SK-N-SH (cell line): Measurements from ENCODE around the gene TEN1. TPM values are rescaled to one million over a fixed set of nuclear protein-coding genes. Genes with fewer than 3 reads are reported as not detected.

Experiments
- CTCF ChIA-PET: fragments of 300-600, 350-600 bp; formaldehyde crosslinking; extraction: SDS; loops from one replicate; lab custom pipeline; 2021; lab: Yijun Ruan, JAX
- POLR2A ChIA-PET: fragments of 350-600 bp; sonication (Branson Sonifier 250); formaldehyde crosslinking; extraction: SDS; loops from one replicate; lab custom pipeline; 2020; ENCODE audit warnings: antibody characterized with exemption, inconsistent platforms; lab: Yijun Ruan, JAX
- DNase-seq: peaks from one replicate; pipeline ENCODE4 v3.0.0; 2012
- H2AFZ ChIP-seq: fragments of 200-600 bp; sonication (generic); 2 replicates; pipeline ENCODE4 v1.8.1; 2016; ENCODE audit warnings: antibody characterized with exemption, mild to moderate bottlenecking, low read depth
- H3F3A ChIP-seq: fragments of 200-600 bp; sonication (generic); replicated peaks from 2 replicates; pipeline ENCODE3; 2016; ENCODE audit warnings: antibody characterized with exemption, mild to moderate bottlenecking; ENCODE audit not compliant: insufficient read depth
- H3K27ac ChIP-seq, 2 experiments: fragments of 200-500 bp in 1 of 2; fragments of 200-600 bp in 1 of 2; sonication (Bioruptor generic) in 1 of 2; sonication (generic), shearing (Covaris generic) in 1 of 2; 2 replicates each; pipeline versions ENCODE4 v1.5.1 to v1.6.1; 2014 to 2016; ENCODE audit warnings: low read depth in 2 of 2, inconsistent platforms in 1 of 2, low read length in 1 of 2, mild to moderate bottlenecking in 1 of 2, mixed read lengths in 1 of 2
- H3K27me3 ChIP-seq: fragments of 200-600 bp; sonication (generic), shearing (Covaris generic); 2 replicates; pipeline ENCODE4 v1.6.1; 2016; ENCODE audit warnings: mixed run types; ENCODE audit not compliant: insufficient read depth
- H3K36me3 ChIP-seq, 2 experiments: fragments of 200-500 bp in 1 of 2; fragments of 200-600 bp in 1 of 2; sonication (Bioruptor generic) in 1 of 2; sonication (generic) in 1 of 2; replicated peaks in 1 of 2; 2 replicates each; pipeline versions ENCODE3 to v1.5.1; 2014 to 2016; ENCODE audit warnings: low read length in 1 of 2, mild to moderate bottlenecking in 1 of 2; ENCODE audit not compliant: insufficient read depth in 2 of 2, control insufficient read depth in 1 of 2
- H3K4me1 ChIP-seq, 2 experiments: fragments of 200-500 bp in 1 of 2; fragments of 200-600 bp in 1 of 2; sonication (Bioruptor generic) in 1 of 2; sonication (generic), shearing (Covaris generic) in 1 of 2; 2 replicates each; pipeline versions ENCODE4 v1.5.1 to v1.6.1; 2014 to 2016; ENCODE audit warnings: low read depth in 1 of 2, low read length in 1 of 2, mixed run types in 1 of 2; ENCODE audit not compliant: insufficient read depth in 2 of 2, control insufficient read depth in 1 of 2
- H3K4me2 ChIP-seq: fragments of 200-600 bp; sonication (generic), shearing (Covaris generic); 2 replicates; pipeline ENCODE4 v1.6.1; 2017; ENCODE audit warnings: mixed run types
- H3K4me3 ChIP-seq, 2 experiments: fragments of 200-500 bp in 1 of 2; fragments of 200-600 bp in 1 of 2; sonication (Bioruptor generic) in 1 of 2; sonication (generic), shearing (Covaris generic) in 1 of 2; 2 replicates each; pipeline versions ENCODE4 v1.5.1 to v1.8.1; 2014 to 2016; ENCODE audit warnings: low read depth in 2 of 2, inconsistent platforms in 1 of 2, low read length in 1 of 2, mild to moderate bottlenecking in 1 of 2, mixed read lengths in 1 of 2, moderate library complexity in 1 of 2
- H3K79me2 ChIP-seq: fragments of 200-600 bp; sonication (generic); 2 replicates; pipeline ENCODE4 v1.8.1; 2017; ENCODE audit warnings: mild to moderate bottlenecking; ENCODE audit not compliant: insufficient read depth
- H3K9ac ChIP-seq: fragments of 200-600 bp; sonication (generic); 2 replicates; pipeline ENCODE4 v1.6.1; 2017; ENCODE audit warnings: mixed run types
- H3K9me2 ChIP-seq: fragments of 200-600 bp; sonication (generic); 2 replicates; pipeline ENCODE4 v1.6.1; 2017; ENCODE audit warnings: mixed run types
- H3K9me3 ChIP-seq: fragments of 200-600 bp; sonication (generic); 2 replicates; pipeline ENCODE4 v1.6.1; 2017; ENCODE audit warnings: mixed run types, mild to moderate bottlenecking, moderate library complexity
- H4K20me1 ChIP-seq: fragments of 200-600 bp; sonication (generic); 2 replicates; pipeline ENCODE4 v1.6.1; 2017; ENCODE audit warnings: mild to moderate bottlenecking, mixed run types; ENCODE audit not compliant: insufficient read depth
- CTCF ChIP-seq: fragments of 200-600 bp; sonication (generic); IDR thresholded peaks from 2 replicates; pipeline ENCODE4 v1.6.1; 2017; ENCODE audit warnings: antibody characterized with exemption, mild to moderate bottlenecking, moderate library complexity
- ELF1 ChIP-seq: IDR thresholded peaks from 2 replicates; pipeline ENCODE4 v1.4.0; 2012
- EZH2phosphoT487 ChIP-seq: fragments of 200-600 bp; sonication (generic); IDR thresholded peaks from 2 replicates; pipeline ENCODE4 v1.6.1; 2017; ENCODE audit warnings: low read depth, mixed run types, mild to moderate bottlenecking, antibody characterized with exemption, moderate library complexity, borderline replicate concordance
- FOSL2 ChIP-seq: IDR thresholded peaks from 2 replicates; pipeline ENCODE4 v1.4.0; 2012; ENCODE audit warnings: low read depth, mild to moderate bottlenecking, moderate library complexity, borderline replicate concordance
- GATA2 ChIP-seq: sonication (generic); formaldehyde crosslinking; IDR thresholded peaks from 2 replicates; pipeline ENCODE4 v1.5.0; 2020; ENCODE audit warnings: mild to moderate bottlenecking, missing genetic modification reagents
- MAX ChIP-seq: IDR thresholded peaks from 2 replicates; pipeline ENCODE4 v1.4.0; 2012; ENCODE audit warnings: low read depth
- MEF2A ChIP-seq: IDR thresholded peaks from 2 replicates; pipeline ENCODE4 v1.4.0; 2012; ENCODE audit warnings: low read depth, borderline replicate concordance
- NFIC ChIP-seq: IDR thresholded peaks from 2 replicates; pipeline ENCODE4 v1.4.0; 2012; ENCODE audit warnings: borderline replicate concordance
- RAD21 ChIP-seq: IDR thresholded peaks from 2 replicates; pipeline ENCODE4 v1.6.1; 2012; ENCODE audit warnings: mild to moderate bottlenecking, low read length
- SIN3A ChIP-seq: IDR thresholded peaks from 2 replicates; pipeline ENCODE4 v1.6.1; 2012; ENCODE audit warnings: low read depth, mild to moderate bottlenecking, low read length, moderate library complexity, borderline replicate concordance
- SMC3 ChIP-seq: IDR thresholded peaks from 2 replicates; pipeline ENCODE4 v1.6.1; 2012; ENCODE audit warnings: low read depth, low read length, improper control_type of control experiment
- TCF12 ChIP-seq: IDR thresholded peaks from 2 replicates; pipeline ENCODE4 v1.4.0; 2012
- TEAD4 ChIP-seq: IDR thresholded peaks from 2 replicates; pipeline ENCODE4 v1.4.0; 2012; ENCODE audit warnings: mild to moderate bottlenecking, borderline replicate concordance; ENCODE audit not compliant: insufficient read depth
- USF1 ChIP-seq: IDR thresholded peaks from 2 replicates; pipeline ENCODE4 v1.4.0; 2012; ENCODE audit warnings: low read depth, borderline replicate concordance
- USF2 ChIP-seq: fragments of 150-350 bp; IDR thresholded peaks from 2 replicates; pipeline ENCODE4 v1.6.1; 2017; ENCODE audit warnings: antibody characterized with exemption, low read length, low read depth, borderline replicate concordance
- WGBS: methylation state at CpG from one replicate; pipeline ENCODE4 v1.1.6; 2017; ENCODE audit warnings: low lambda C conversion rate; 5-methylcytosine and 5-hydroxymethylcytosine counted together
- polyA plus RNA-seq, 3 experiments: library from polyadenylated mRNA; depleted of rRNA; stranded (reverse); fragments of >200 nt; gene quantifications; 2 replicates each; pipeline ENCODE4 v1.2.3, GENCODE V29; 2012

The TEN1 gene
- polyA plus RNA-seq, 1 of the 3 experiments (the other 2 are of a cell fraction): 33.6 TPM

GRCh38 chr17:76013377-76013932 is 34.4 kb downstream of the TEN1 start:
- no peaks in the 10 kb centered on the region for H3K27me3 ChIP-seq
- no peak for TF ChIP-seq TCF12
- no peak for TF ChIP-seq GATA2 (CRISPR knock-in tag)
- no peak for TF ChIP-seq USF1
- no peak for TF ChIP-seq TEAD4
- no peak for TF ChIP-seq MAX
- no peak for TF ChIP-seq EZH2phosphoT487
- no peak for TF ChIP-seq ELF1
- no peak for TF ChIP-seq RAD21
- TF ChIP-seq SIN3A: no peak
- TF ChIP-seq NFIC: no peak
- TF ChIP-seq, all 33 proteins: peak for 0
- CTCF ChIA-PET: interaction anchor here (0.6 to 14.6 kb wide), 74 partner anchors 10 to 385 kb away, joined by 3 to 231 read pairs (median 6); partner anchors contain the start of genes CDK3, EXOC7, GALR2 and MRPL38
- no peak for DNase-seq
- H3K4me3 ChIP-seq: no peak overlapping the region
- no peak overlapping the region for H3K9ac ChIP-seq
- H3K4me1 ChIP-seq: peaks cover 10 to 13% of the 10 kb centered on the region in 2 experiments; a peak in 2 of 4 replicates
- no peaks in the 10 kb centered on the region for H3K79me2 ChIP-seq
- H3K27ac ChIP-seq: no peak overlapping the region
- no peaks in the 10 kb centered on the region for H3K9me3 ChIP-seq
- H2AFZ ChIP-seq: peak overlapping the region; percentile 58; the same call in 1 of the 2 replicates
- no peaks in the 10 kb centered on the region for H4K20me1 ChIP-seq
- 69% methylated on average over 15 of the region's 15 CpGs for WGBS
- H3K9me2 ChIP-seq: no peaks in the 10 kb centered on the region
- H3F3A ChIP-seq: no peaks in the 10 kb centered on the region
- H3K36me3 ChIP-seq: no peaks in the 10 kb centered on the region
- POLR2A ChIA-PET: interaction anchor here (0.6 to 1.4 kb wide), 5 partner anchors 23 to 233 kb away, joined by 3 to 5 read pairs (median 4); partner anchors contain the start of genes MRPL38 and TRIM47
- H3K4me2 ChIP-seq: peak overlapping the region; percentile 15; the same call in 1 of the 2 replicates

GRCh38 chr17:76014100-76014924 is 35.3 kb downstream of the TEN1 start:
- ChIA-PET POLR2A (interaction anchor here (0.6 to 1.4 kb wide), 8 partner anchors 22 to 234 kb away, joined by 3 to 5 read pairs (median 4); partner anchors contain the start of genes MRPL38, SRP68 and TRIM47), CTCF (interaction anchor here (0.6 to 14.6 kb wide), 87 partner anchors 10 to 384 kb away, joined by 3 to 231 read pairs (median 5); partner anchors contain the start of genes ACOX1, CDK3, EXOC7 and GALR2)
- no peaks in the 10 kb centered on the region for H3F3A ChIP-seq
- H4K20me1 ChIP-seq: no peaks in the 10 kb centered on the region
- H3K4me2 ChIP-seq: peak overlapping the region; percentile 15; the same call in 1 of the 2 replicates
- no peaks in the 10 kb centered on the region for H3K9me2 ChIP-seq
- H3K9ac ChIP-seq: no peak overlapping the region
- no peaks in the 10 kb centered on the region for H3K9me3 ChIP-seq
- TF ChIP-seq SMC3: peak; percentile 92
- peak; percentile 99 for TF ChIP-seq CTCF
- no peak for TF ChIP-seq FOSL2
- peak; percentile 95 for TF ChIP-seq RAD21
- no peak for TF ChIP-seq MEF2A
- TF ChIP-seq USF2: no peak
- H3K27me3 ChIP-seq: no peaks in the 10 kb centered on the region
- H2AFZ ChIP-seq: peak overlapping the region; percentile 58; the same call in 1 of the 2 replicates
- 19% methylated on average over 12 of the region's 19 CpGs for WGBS
- peaks cover 10 to 13% of the 10 kb centered on the region in 2 experiments; a peak in 2 of 4 replicates for H3K4me1 ChIP-seq
- H3K27ac ChIP-seq: no peak overlapping the region
- DNase-seq: peak; percentile 97
- no peaks in the 10 kb centered on the region for H3K79me2 ChIP-seq
- H3K36me3 ChIP-seq: no peaks in the 10 kb centered on the region
- no peak overlapping the region for H3K4me3 ChIP-seq
